DMS153 (cell line): ENCODE measurements around the gene PTPDC1.

Source experiments
- DNase-seq: peaks from one replicate; lab custom pipeline; 2025; lab: John Stamatoyannopoulos, UW

PTPDC1 gene

GRCh38 chr9:94140791-94141790 lies 56.8 kb downstream of the PTPDC1 start:
- no peak for DNase-seq

GRCh38 chr9:94142353-94142752 lies 58.1 kb downstream of the PTPDC1 start:
- no peak for DNase-seq

GRCh38 chr9:94144394-94144793 lies 60.1 kb downstream of the PTPDC1 start:
- DNase-seq, result no peak

- no peak for DNase-seq
Measured at GRCh38 chr9:94145640-94146039, 61.4 kb downstream of the PTPDC1 start.

- no peak for DNase-seq
Measured at GRCh38 chr9:94147776-94148175, 63.5 kb downstream of the PTPDC1 start.

- no peak for DNase-seq
Measured at GRCh38 chr9:94148419-94148818, 64.2 kb downstream of the PTPDC1 start.

- no peak for DNase-seq
Measured at GRCh38 chr9:94149696-94150095, 65.4 kb downstream of the PTPDC1 start.

GRCh38 chr9:94150279-94150828 lies 66.1 kb downstream of the PTPDC1 start:
- no peak for DNase-seq

GRCh38 chr9:94150890-94151650 lies 66.8 kb downstream of the PTPDC1 start:
- DNase-seq, result no peak

- DNase-seq, result no peak
Measured at GRCh38 chr9:94153905-94154304, 69.6 kb downstream of the PTPDC1 start.

- no peak for DNase-seq
Measured at GRCh38 chr9:94156348-94157049, 72.2 kb downstream of the PTPDC1 start.

GRCh38 chr9:94157050-94157801 lies 73.0 kb downstream of the PTPDC1 start:
- DNase-seq, result peak; percentile 93
